ENCODE results near the gene LRMDA. TPM values are rescaled to one million over a fixed set of nuclear protein-coding genes. Genes with fewer than 3 reads are reported as not detected.

The LRMDA gene
- total and polyA plus RNA-seq, 2 of the 13 experiments (the other 11 are each of a cell fraction or from before 2014, with no cell fraction given) = 13.4 to 22.0 TPM

DNA sequence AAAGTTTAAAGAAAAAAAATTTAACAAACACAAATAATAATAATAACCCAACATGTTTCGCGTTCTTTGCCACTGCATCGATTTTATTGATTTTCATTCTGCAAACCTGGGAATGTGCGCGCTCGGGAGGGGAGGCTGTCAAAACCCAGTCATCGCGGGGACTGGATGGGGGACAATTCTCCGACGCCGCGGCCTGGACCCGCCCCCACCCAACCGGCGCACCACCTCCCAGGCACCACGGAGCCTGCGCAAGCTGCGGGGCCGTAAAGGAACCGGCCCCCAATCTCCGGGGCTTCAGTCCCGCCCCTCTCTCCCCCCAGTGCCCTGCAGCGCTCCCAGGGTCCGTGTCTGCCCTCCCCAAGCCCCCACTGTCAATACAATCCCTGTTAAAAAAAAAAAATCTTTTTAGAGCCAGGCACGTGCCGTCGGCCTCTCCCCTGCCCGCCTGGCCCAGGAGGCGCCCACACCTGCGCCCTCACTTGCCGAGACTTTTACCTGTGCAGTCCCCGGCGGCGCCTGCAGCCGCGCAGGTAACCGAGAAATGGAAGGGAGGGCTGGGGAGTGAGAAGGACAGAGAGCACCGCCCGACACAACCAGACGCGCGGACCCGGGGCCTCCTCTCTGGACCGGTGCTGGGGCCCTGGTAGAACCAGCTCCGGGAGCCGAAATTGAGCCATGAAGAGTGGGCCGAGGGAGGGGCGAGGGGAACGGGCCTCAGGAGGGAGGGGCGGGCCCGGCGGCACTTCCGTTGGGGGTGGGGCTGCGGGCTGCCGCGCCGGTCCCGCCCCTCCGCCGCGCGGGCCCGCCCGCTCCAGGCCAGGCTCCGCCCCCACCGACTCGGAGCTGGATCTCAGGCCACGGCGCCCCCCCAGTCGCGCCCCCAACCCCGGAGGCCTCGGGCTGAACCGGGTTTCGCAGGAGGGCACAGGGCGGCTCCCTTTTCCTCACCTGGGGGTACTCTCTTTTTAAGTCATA, 22.2 kb upstream of the LRMDA start (continued):
- TF ChIP-seq ATF6 (CRISPR knock-in tag; conservative IDR thresholded peaks at IDR 0.05) (no peak), NKX3-1 (CRISPR knock-in tag; IDR thresholded peaks at IDR 0.05) (0 out of 2 replicates have a peak, but pooled peaks have one; percentile 11), CSRNP1 (CRISPR knock-in tag; IDR thresholded peaks at IDR 0.05) (peak; percentile 84; the same call in 1 of the 2 replicates), KAT2B (IDR thresholded peaks at IDR 0.05; ENCODE audit: borderline replicate concordance, low read depth, low read length) (peak; percentile 99), ZNF709 (CRISPR knock-in tag; IDR thresholded peaks at IDR 0.05) (peak; percentile 71; the same call in 1 of the 2 replicates), CBX5 (CRISPR knock-in tag; IDR thresholded peaks at IDR 0.05; ENCODE audit: borderline replicate concordance) (no peak), ZNF235 (CRISPR knock-in tag; IDR thresholded peaks at IDR 0.05; ENCODE audit: borderline replicate concordance) (no peak), HDAC6 (IDR thresholded peaks at IDR 0.05; ENCODE audit: low read depth, low read length) (no peak), RARA (CRISPR knock-in tag; IDR thresholded peaks at IDR 0.05) (no peak), ZNF446 (CRISPR knock-in tag; IDR thresholded peaks at IDR 0.05) (no peak), SUZ12 (IDR thresholded peaks at IDR 0.05; ENCODE audit: low read depth, low read length) (no peak), ESRRA (CRISPR knock-in tag; IDR thresholded peaks at IDR 0.05; ENCODE audit: low read depth) (no peak; the same call in 1 of the 2 replicates), MBD4 (IDR thresholded peaks at IDR 0.05; ENCODE audit: borderline replicate concordance, low read length) (no peak), MAX (IDR thresholded peaks at IDR 0.05) (peak; percentile 51; the same call in 1 of the 2 replicates), REL (CRISPR knock-in tag; conservative IDR thresholded peaks at IDR 0.05) (no peak), RBAK (CRISPR knock-in tag; IDR thresholded peaks at IDR 0.05) (no peak), HNRNPLL (IDR thresholded peaks at IDR 0.05; ENCODE audit: low read depth, low read length, poor library complexity, severe bottlenecking) (peak; percentile 99), DMAP1 (CRISPR knock-in tag; IDR thresholded peaks at IDR 0.05) (peak; percentile 64; the same call in 1 of the 2 replicates), ZNF605 (CRISPR knock-in tag; IDR thresholded peaks at IDR 0.05) (peak; percentile 88; the same call in 1 of the 2 replicates)
- TF ChIP-seq, protein P1, sequence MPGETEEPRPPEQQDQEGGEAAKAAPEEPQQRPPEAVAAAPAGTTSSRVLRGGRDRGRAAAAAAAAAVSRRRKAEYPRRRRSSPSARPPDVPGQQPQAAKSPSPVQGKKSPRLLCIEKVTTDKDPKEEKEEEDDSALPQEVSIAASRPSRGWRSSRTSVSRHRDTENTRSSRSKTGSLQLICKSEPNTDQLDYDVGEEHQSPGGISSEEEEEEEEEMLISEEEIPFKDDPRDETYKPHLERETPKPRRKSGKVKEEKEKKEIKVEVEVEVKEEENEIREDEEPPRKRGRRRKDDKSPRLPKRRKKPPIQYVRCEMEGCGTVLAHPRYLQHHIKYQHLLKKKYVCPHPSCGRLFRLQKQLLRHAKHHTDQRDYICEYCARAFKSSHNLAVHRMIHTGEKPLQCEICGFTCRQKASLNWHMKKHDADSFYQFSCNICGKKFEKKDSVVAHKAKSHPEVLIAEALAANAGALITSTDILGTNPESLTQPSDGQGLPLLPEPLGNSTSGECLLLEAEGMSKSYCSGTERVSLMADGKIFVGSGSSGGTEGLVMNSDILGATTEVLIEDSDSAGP (CRISPR knock-in tag; IDR thresholded peaks at IDR 0.05; ENCODE audit: borderline replicate concordance) = peak; percentile 54; the same call in 1 of the 2 replicates

Data from HepG2 (cell line).